8988T (cell line): ENCODE results near the gene GEMIN4.
"Not testable (repeated sequence)": the region's sequence is repeated elsewhere in the genome, so short reads cannot be mapped to it uniquely, and the experiment has no call there.

ENCODE experiments used
- DNase-seq: peaks from one replicate; pipeline ENCODE4 v3.0.0; 2011

GEMIN4 gene

DNA sequence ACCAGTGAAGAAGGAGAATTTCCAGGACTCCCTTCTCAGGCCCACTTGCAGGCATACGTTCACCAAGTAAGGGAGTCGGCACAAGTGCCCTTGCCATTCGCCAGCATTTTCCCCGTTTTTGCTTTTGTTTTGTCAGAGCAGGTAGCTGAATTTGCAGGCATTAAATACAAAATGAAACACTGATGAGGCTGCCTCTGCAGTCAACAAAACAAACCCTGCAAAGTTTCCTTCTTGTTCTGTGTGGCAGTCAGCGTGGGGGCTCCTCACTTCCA lies 22.2 kb upstream of the GEMIN4 start:
- DNase-seq = no peak

DNA sequence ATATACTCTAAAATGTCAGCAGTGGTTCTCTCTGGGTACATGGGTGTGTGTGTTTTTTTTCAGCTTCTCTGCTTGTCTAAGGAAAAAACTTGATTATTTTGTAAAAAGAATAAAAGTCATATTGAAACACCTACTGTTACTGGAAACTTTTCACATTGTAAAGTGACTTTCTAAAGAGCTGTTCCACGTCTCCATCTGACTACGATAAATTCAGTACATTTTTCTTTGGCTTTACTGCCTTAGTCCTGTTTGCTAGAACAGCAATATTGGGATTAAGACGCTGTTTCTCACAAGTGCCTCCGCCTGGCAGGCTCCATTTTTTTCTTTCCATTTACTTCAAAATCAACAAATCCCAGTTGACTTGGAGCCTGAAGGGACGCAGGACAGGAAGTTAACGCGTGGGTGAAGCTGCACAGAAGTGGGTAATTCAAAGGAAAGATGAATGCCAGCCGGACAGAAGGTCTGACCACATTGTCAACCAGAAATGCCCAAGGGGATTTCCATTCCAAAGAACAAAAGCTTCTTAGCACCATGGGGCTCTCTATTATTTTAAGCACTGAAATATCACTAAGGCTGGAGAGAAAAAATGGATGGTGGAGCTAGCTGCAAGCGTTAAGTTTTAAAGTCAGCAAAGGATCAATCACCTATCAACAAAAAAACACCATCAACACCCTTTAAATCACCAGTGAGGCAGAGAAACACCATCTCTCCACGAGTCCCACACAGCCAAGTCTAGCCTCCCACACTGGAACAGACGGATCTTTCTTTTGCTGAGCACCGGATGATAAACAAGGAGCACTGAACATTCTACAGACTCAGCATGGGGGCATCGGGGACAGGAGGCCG lies 21.6 kb upstream of the GEMIN4 start:
- DNase-seq = no peak

DNA sequence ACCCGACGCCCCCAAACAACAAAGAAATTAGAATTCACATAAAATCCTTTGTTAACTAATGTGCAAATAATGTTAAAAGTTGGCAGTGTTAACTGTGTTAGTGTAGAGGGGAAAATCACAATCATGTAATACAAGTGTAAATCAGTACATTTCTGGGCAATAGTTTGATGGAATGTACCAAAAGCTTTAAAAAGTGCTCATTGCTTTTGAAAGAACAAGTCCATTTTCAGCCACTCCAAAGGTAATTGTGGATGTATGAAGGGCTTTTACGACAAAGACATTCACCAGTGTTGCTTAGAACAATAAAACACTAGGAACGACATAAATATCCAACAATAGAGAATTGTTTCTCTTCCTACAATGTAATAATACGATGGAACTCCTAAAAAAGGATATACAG lies 21.0 kb upstream of the GEMIN4 start:
- DNase-seq = no peak

DNA sequence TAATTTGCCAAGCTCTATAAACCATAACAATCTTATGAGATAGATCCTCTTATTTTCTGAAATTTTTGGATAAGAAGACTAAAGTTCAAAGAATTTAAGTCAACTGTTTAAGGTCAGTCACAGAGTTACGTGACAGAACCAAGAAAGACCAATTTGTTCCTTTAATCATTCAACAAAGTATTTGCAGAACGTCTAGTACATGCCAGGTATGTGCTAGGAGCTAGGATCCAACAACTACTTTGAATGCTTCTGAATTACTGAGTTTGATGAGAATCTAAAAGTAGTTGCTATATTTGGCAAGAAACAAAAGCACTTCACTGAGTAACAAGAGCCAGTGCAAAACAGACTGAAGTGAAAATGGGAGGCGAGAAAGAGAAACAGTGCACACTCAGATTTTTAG lies 15.0 kb upstream of the GEMIN4 start:
- DNase-seq = no peak

DNA sequence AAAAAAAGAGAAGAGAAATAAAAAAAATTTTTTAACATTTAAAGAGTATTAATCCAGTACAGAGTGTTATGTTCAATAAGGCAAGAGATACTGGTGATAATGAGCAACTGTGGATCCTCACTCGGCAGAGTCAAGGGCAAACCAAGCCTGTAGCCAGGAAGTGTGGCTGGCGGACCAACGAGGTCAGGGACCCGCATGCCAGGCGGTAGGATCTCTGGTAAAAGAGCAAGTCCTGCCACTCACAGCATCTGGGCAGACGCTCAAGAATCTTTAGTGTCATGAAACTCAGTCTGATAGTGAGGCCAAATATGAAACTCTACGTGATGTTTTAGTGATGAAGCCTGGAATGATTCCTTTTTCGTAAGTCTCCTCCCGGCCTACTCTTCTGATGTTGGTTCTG lies 8.3 kb upstream of the GEMIN4 start:
- no peak for DNase-seq

DNA sequence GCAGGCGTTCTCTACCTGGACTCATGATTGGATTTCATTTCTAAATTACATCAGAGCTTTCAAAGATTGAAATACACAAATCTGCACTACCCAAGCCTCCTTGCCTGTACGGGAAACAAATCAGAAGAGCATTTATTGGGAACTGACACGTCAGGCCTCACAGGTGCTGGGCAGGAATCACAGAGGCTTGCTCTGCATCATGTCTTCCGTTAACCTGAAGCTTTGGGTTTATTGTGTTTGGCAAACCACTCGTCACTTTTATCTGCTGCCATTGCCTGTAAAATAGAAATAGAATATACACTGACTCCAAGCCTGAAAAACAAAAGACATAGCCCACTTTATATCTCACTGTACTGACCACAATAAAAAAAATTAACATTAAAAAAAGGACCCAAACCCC lies 7.9 kb upstream of the GEMIN4 start:
- no peak for DNase-seq

DNA sequence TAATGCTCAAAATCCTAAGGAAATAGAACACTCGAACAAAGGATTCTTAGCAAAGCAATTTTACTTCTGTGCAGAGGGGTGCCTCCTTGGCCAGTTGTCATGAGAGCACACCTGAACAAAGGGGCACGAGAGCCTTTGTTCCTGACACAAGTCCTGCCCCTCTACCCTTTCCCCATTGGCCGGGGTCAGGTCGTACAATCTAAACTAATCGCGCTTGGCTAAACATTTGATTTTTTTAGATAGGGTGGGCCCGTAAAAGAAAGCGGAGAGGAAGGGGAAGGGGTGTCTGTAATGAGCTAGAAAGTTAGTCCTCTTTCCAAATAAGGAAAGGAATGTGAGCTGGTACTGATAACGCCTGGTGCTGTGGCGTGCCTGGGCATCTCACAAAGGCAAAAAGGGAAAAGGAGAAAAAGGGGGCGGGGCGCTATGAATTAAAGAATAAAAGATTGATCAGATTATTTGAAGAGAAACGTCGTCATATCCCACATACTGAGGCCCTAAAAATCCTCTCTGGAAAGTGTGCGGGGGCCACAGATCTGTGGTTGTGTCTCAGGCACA lies 4.0 kb upstream of the GEMIN4 start:
- not testable (repeated sequence) for DNase-seq

DNA sequence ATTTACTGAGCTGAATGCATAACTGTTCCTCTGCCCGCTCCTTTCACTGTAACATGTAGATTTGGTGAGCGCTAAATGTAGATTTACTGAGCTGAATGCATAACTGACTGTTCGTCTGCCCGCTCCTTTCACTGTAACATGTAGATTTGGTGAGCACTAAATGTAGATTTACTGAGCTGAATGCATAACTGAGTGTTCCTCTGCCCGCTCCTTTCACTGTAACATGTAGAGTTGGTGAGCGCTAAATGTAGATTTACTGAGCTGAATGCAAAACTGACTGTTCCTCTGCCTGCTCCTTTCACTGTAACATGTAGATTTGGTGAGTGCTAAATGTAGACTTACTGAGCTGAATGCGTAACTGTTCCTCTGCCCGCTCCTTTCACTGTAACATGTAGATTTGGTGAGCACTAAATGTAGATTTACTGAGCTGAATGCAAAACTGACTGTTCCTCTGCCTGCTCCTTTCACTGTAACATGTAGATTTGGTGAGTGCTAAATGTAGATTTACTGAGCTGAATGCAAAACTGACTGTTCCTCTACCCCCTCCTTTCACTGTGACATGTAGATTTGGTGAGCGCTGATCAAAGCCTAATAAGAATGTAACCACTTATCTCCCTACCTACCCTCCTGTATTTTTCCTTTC lies 3.4 kb upstream of the GEMIN4 start:
- not testable (repeated sequence) for DNase-seq

DNA sequence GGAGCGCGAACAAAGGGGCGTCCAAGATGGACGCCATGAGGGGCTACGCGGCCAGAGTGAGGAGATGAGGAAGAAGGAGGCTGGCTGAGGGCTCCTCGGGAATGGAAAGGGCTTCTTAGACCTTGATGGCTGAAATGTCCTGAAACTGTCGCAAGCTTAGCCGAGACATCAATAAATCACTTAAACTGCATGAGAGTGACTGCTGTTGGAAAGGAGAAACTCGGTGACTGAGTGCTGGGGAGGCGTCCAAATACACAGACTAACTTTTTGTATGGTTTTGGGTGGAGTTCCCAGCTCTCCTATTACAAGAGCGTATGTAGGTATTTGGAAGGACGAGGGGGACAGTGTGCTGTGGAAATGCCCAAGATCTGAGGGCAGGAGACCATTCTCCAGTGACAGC lies 1.4 kb upstream of the GEMIN4 start:
- no peak for DNase-seq

DNA sequence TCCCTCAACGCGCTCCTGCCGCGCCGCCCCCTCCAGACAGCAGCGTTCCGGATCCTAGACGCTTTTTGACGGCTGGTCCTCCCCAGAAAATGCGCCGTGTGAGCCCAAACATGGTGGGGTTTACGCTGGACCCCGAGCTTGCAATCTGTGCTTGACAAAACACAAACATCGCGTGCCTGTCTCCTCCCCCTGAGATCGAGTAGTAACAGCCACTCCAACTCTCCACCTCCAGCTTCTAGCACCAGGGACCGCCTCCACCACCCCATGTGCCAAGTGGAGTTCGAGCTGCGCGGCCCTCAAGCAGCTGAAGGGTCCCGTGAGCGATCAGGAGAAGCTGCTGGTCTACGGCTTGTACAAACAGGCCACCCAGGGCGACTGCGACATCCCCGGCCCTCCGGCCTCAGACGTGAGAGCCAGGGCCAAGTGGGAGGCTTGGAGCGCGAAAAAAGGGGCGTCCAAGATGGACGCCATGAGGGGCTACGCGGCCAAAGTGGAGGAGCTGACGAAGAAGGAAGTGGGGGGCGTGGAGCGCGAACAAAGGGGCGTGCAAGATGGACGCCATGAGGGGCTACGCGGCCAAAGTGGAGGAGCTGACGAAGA lies 656 bp upstream of the GEMIN4 start:
- no peak for DNase-seq

DNA sequence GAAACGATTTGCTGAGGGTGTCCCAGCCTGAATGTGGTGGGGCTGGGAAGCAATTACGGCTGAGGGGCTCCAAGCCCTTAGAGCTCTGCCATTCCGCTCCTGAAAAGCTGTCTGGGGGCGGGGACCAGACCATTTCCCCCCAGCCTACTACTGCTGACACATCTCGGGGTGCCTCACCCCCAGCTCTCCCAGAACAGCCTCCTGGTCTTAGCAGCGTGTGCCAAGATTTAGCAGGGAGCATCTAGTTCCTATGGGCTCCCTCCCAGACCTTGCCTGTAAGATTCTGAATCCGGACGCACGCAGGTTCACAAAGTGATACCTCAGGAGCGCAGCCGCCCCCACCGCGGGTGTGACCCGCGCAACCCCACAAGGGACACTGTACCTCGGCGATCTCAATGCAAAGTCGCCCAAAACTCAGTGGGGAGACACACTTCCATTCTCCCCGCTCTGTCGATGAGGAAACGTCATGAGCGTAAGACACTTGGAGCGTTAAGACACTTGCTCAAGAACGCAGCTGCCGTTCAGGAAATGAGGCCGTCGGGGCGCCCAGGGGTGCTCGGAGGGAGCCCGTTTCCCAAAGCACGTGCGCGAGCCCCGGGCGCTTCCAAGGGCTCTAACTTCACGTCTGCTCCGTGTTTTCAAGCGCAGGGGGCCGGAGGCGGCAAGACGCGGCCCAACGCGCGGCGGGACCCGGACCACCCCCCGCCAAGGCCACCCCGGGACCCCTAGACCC lies 629 bp downstream of the GEMIN4 start:
- no peak for DNase-seq

DNA sequence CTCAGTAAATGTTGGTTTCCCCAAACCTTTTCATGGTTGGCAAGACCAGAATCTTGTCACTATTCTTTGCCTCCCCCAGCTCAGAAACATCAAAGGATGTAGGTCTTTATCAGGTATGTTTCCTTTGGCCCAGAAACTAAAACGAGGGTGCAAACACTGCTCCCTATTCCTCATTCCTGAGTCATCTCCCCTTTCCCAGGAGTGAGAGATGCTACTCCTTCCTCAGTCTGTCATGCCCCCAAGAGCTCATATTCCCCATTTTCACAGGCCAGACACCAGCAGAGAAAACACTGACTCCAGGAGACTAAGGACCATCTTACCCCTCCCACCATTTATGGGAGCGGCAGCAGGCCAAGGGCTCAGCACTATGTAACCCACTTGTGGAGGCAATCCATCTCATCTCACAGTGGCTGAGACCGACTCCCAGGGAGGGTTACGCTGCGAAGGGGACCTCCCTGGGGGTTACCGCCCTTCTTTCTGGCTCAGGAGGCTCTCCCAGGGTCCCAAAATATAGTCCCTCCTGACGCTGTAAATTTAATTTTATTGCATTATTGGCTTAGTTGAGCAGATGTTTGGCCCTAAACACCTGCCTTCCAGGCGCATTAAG lies 1.5 kb downstream of the GEMIN4 start:
- no peak for DNase-seq

DNA sequence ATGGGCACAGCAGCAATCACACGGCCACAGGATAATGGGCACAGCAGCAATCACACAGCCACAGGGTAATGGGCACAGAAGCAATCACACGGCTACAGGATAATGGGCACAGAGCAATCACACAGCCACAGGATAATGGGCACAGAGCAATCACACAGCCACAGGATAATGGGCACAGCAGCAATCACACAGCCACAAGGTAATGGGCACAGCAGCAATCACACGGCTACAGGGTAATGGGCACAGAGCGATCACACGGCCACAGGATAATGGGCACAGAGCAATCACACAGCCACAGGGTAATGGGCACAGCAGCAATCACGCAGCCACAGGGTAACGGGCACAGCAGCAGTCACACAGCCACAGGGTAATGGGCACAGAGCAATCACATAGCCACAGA lies 2.7 kb downstream of the GEMIN4 start:
- not testable (repeated sequence) for DNase-seq

DNA sequence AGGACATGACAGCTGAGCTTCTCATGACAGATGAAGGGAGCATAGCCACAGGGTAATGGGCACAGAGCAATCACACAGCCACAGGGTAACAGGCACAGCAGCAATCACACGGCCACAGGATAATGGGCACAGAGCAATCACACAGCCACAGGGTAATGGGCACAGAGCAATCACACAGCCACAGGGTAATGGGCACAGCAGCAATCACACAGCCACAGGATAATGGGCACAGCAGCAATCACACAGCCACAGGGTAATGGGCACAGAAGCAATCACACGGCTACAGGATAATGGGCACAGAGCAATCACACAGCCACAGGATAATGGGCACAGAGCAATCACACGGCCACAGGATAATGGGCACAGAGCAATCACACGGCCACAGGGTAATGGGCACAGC lies 3.5 kb downstream of the GEMIN4 start:
- DNase-seq = not testable (repeated sequence)

DNA sequence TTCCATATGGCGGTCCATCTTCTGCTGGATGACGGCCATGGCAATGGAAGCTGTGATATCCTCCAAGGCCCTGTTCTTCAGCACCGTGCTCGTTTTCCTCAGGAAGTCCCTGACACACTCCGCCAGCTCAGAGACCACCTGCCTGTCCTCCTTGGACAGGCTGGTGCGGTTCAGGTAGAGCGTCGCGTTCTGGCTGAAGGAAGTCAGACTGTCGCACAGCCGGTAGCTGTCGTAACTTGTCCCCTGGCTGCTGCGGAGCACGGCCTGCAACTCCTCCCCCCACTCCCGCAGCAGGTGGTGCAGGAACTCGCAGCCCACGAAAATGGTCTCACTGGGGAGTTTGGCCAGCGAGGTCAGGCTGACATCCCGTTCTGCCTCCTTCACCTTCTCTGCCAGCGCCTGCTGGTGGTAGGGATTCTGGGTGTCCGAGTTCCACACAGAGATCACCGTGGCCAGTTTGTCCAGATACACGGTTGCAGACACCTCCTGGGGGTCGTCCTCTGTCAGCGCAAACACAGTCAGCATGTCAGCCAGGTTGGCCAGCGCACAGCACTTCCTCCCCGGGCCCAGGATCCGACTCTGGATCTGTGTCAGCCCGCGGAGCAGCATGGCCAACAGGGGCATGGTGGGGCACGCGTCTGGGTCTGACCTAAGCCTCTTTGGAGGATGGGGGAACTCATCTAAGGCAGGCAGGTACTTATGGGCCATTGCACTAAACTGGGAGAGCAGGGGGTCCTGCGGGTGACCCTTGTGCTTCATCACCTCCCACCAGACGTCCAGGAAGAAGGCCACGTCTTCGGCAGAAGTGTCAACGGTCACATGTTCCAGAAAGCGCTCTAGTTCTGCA lies 5.1 kb downstream of the GEMIN4 start:
- DNase-seq = no peak

DNA sequence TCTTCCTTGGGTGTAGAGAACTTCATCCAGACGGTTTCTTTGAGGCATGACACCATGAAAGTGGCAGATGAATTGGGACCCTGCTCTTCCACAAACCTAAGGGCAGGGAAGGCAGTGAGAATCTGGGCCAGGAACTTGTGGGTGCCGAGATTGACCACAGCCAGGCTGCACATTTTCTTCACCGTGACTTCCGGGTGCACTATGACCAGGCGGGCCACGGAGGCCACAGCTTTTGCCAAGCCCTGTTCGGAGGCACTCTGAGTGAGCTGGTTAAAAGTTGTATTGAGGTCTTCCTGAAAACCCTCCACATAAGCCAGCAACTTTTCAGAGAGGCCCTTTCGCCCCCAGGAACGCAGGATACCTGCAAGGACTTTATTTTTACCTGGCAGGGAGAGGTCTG lies 5.9 kb downstream of the GEMIN4 start:
- no peak for DNase-seq

DNA sequence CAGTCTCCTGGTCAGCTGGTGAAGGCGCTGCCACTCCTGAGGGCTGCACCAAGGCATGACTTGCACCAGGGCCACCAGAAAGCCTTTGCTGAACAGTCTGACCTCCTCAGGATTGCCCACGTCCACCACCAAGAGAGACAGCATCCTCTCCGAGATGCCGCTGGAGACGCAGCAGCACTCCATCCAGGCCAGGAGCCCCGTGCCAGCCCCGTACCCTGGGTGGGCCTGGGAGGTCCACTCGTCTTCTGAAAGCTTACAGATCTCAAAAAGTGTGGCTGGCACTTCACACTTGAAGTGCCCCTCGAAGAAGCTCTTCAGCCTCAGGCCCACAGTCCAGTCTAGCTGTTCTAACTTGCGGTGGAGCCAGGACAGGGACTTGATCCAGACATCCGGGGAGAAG lies 6.7 kb downstream of the GEMIN4 start:
- no peak for DNase-seq

DNA sequence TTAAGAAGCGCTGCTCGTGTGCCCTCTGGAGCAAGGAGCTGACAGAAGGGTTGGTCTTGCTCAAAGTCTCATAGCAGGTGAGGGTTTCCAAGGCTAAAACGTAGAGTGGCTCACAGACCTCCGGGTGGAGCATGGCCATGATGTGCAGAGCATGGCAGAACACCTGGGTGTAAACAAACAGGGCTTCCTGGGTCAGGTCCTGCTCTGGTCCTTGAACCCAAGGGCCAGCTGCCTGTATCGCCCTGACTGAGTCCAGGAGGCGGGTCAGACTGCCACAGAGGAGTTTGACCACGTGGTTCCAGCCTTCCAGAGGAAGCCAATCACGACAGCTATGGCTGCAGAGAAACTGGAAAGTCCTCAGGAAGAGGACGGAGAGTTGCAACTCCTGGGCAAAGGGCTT lies 7.1 kb downstream of the GEMIN4 start:
- DNase-seq = no peak

DNA sequence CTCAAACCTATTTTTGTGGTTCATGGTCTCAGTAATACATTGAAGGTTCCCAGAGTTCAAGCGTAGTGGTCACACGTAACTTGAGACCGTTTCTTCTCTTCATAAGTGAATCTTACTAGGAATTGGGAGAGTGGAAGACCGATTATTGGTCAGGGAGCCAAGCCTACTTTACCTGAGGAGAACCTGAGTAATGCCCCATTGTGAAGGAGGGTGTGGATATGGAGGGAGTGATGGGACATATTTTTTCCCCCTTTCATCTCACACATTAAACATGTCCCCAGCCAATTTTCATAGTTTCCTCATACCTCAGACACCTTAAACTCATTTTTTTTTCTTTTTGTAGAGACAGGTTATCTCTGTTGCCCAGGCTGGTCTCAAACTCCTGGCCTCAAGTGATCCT lies 8.9 kb downstream of the GEMIN4 start:
- no peak for DNase-seq

DNA sequence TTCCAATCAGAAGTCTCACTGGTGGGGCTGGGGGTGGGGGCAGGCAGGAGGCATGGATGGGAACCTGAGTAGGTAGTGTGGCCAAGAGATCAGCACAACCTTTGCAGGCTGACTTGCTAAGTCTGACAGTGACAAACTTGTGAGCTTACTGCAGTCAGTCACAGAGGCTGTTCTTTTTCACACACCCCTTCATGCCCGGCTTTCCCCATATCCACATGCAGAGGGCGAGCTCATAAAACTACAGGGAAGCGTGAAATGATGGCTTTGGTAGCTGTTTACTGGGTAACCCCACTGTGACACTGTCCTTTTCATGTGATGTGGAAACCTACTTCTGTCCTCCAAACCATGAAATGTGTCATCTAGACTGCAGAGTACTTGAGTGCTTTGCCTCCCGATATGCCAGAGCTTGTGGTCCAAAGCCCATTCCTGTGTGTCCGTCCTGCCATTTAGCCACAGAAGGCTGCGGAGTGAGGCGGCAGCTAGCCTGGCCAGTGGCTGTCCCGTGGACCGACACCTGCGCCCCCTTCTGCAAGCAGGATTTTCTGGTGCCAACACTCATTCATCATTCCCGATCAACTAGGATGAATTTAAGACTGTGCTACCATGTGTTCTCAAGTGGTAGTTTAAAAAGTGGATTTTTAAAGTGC lies 9.8 kb downstream of the GEMIN4 start:
- no peak for DNase-seq

DNA sequence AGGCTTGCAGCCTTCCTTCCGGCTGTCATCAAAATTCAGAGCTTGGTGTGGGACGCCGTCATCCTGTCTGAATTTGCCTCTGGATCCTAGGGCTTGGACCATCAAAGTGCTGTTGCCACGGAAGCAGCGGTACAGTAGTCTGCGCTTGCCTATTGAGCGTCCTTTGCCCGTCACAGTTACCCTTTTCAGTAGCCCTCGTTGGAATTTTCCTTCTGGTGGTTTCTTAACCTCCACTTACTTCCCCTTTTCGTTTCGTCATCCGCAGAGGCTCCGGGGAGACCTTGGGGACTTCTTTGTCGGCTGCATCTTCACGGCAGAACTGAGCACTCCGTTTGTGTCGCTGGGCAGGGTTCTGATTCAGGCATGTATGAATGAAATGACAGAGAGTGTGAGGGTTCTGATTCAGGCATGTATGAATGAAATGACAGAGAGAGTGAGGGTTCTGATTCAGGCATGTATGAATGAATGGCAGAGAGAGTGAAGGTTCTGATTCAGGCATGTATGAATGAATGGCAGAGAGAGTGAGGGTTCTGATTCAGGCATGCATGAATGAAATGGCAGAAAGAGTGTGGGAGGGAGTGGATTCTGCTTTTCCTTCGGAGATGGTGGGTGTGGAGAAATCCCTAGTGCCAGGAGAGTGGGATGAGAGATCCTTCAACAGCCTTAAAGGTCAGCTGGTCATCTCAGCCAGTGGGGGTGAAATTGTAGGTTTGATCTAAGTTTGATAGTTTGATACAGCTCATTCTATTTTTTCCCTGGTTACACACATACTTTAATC lies 11.6 kb downstream of the GEMIN4 start:
- no peak for DNase-seq
